ENCODE data around the gene ALAS1.

- TF ChIP-seq CTCF (IDR thresholded peaks at IDR 0.05) (no peak), POLR2AphosphoS5 (IDR thresholded peaks at IDR 0.05) (no peak), EP300 (IDR thresholded peaks at IDR 0.05) (no peak), POLR2A (IDR thresholded peaks at IDR 0.05) (no peak)
Measured at GRCh38 chr3:52197499-52197841, 490 bp upstream of the ALAS1 start.

Data from gastroesophageal sphincter (tissue), 3 donors.